SU-DHL-6 (cell line): ENCODE measurements around the gene RNU2-63P.

Source experiments
- H2AFZ ChIP-seq: fragments of 200-600 bp; sonication (generic); 2 replicates; pipeline ENCODE4 v1.6.1; 2014; ENCODE audit warnings: low read depth, mild to moderate bottlenecking, moderate library complexity, mixed read lengths, antibody characterized with exemption, low read length; ENCODE audit not compliant: severe bottlenecking
- H3F3A ChIP-seq: fragments of 200-600 bp; shearing (Covaris generic); 2 replicates; pipeline ENCODE4 v1.6.0; 2016; ENCODE audit warnings: antibody characterized with exemption, mild to moderate bottlenecking; ENCODE audit not compliant: insufficient read depth
- H3K27ac ChIP-seq: fragments of 200-600 bp; sonication (generic); 2 replicates; pipeline ENCODE4 v1.5.1; 2016; ENCODE audit warnings: low read depth, mild to moderate bottlenecking, low read length, moderate library complexity, mixed read lengths
- H3K27me3 ChIP-seq: fragments of 200-600 bp; sonication (generic), shearing (Covaris generic); 2 replicates; pipeline ENCODE4 v1.6.0; 2014; ENCODE audit warnings: mild to moderate bottlenecking, low read length
- H3K36me3 ChIP-seq: fragments of 200-600 bp; sonication (generic); 2 replicates; pipeline ENCODE4 v1.6.1; 2014; ENCODE audit warnings: mild to moderate bottlenecking, low read length, mixed read lengths
- H3K4me2 ChIP-seq: fragments of 300-600, 200-600 bp; shearing (Covaris generic), sonication (generic); 2 replicates; pipeline ENCODE4 v1.6.0; 2014; ENCODE audit warnings: low read length, low read depth, mild to moderate bottlenecking; ENCODE audit not compliant: poor library complexity, severe bottlenecking
- H3K4me3 ChIP-seq: fragments of 200-600 bp; sonication (generic); 2 replicates; pipeline ENCODE4 v1.5.1; 2014; ENCODE audit warnings: antibody characterized with exemption, low read length, mild to moderate bottlenecking, mixed read lengths; ENCODE audit not compliant: insufficient read depth, poor library complexity, severe bottlenecking
- H3K79me2 ChIP-seq: fragments of 200-600 bp; sonication (generic); 2 replicates; pipeline ENCODE4 v1.6.1; 2014; ENCODE audit warnings: mild to moderate bottlenecking, low read length, moderate library complexity; ENCODE audit not compliant: insufficient read depth
- H3K9ac ChIP-seq: fragments of 200-600 bp; sonication (generic); 2 replicates; pipeline ENCODE4 v1.7.0; 2014; ENCODE audit warnings: mild to moderate bottlenecking, low read length
- H3K9me2 ChIP-seq: fragments of 200-600 bp; sonication (generic); replicated peaks from 2 replicates; pipeline ENCODE4 v1.6.1; 2014; ENCODE audit warnings: low read length; ENCODE audit not compliant: insufficient read depth
- H3K9me3 ChIP-seq: fragments of 200-600 bp; sonication (generic); 2 replicates; pipeline ENCODE4 v1.6.1; 2014; ENCODE audit warnings: low read length, mixed read lengths; ENCODE audit not compliant: insufficient read depth
- H4K20me1 ChIP-seq: fragments of 200-600 bp; sonication (generic); 2 replicates; pipeline ENCODE4 v1.6.1; 2014; ENCODE audit warnings: low read depth, mild to moderate bottlenecking, antibody characterized with exemption, low read length, moderate library complexity, mixed read lengths
- EZH2phosphoT487 ChIP-seq: fragments of 200-600 bp; sonication (generic), shearing (Covaris generic); conservative IDR thresholded peaks from 2 replicates; pipeline ENCODE4 v1.6.1; 2018; ENCODE audit warnings: mild to moderate bottlenecking, antibody characterized with exemption, low read length, moderate library complexity, mixed read lengths
- TF ChIP-seq, protein P1 (sequence below): fragments of 200-600 bp; sonication (generic); IDR thresholded peaks from one replicate; pipeline ENCODE4 v1.5.1; 2017; ENCODE audit warnings: antibody characterized with exemption, mild to moderate bottlenecking, low read length, moderate library complexity; ENCODE audit not compliant: insufficient read depth, poor library complexity, severe bottlenecking

Gene RNU2-63P

DNA sequence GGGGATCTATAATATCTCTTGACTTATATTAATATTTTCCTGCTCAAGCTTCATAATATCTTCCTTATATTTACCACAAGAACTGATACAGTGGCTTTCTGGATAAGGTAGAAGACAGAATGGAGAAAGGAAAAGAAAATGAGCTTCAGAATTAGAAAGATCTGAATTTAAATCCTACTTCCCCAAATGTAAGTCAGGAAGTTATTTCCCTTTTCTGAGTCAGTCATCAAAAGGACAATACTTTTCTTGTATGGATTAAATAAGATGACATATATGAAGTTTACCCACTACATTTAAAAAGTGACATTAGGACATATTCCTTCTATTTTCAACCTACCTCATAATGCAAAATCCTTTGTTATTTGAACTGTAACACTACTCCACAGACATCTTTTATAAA is 20.3 kb upstream of the RNU2-63P start:
- Histone ChIP-seq H2AFZ (no peak overlapping the region), H3K79me2 (0 out of 2 replicates have a peak, but pooled peaks cover 3% of the 10 kb centered on the region), H3K4me3 (no peak overlapping the region), H3K9me3 (no peaks in the 10 kb centered on the region), H3K27ac (no peak overlapping the region), H3K9me2 (no peaks in the 10 kb centered on the region), H3F3A (no peaks in the 10 kb centered on the region), H3K27me3 (no peaks in the 10 kb centered on the region), H4K20me1 (no peaks in the 10 kb centered on the region), H3K9ac (no peak overlapping the region), H3K4me2 (no peak overlapping the region), H3K36me3 (peaks cover 27% of the 10 kb centered on the region; the same call in 1 of the 2 replicates)
- TF ChIP-seq, protein P1, sequence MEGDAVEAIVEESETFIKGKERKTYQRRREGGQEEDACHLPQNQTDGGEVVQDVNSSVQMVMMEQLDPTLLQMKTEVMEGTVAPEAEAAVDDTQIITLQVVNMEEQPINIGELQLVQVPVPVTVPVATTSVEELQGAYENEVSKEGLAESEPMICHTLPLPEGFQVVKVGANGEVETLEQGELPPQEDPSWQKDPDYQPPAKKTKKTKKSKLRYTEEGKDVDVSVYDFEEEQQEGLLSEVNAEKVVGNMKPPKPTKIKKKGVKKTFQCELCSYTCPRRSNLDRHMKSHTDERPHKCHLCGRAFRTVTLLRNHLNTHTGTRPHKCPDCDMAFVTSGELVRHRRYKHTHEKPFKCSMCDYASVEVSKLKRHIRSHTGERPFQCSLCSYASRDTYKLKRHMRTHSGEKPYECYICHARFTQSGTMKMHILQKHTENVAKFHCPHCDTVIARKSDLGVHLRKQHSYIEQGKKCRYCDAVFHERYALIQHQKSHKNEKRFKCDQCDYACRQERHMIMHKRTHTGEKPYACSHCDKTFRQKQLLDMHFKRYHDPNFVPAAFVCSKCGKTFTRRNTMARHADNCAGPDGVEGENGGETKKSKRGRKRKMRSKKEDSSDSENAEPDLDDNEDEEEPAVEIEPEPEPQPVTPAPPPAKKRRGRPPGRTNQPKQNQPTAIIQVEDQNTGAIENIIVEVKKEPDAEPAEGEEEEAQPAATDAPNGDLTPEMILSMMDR, result no peak
- no peak for TF ChIP-seq EZH2phosphoT487

DNA sequence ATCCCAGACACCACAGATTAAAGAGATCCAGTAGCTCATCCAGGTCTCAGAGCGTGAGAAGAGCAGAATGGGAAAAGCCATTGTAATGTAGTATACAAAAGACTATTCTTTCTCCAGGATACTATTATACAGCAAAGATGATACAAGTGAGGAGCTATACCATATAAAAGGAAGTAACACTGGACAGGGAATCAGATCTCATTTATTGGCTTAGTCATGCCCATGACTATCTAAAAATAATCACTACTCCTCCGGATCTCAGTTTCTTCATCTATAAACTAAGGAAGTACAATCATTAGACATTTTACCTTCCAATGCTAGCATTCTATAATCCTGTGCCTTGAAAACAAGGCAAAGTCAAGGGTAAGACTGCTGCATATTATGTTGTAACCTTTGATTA is 19.8 kb upstream of the RNU2-63P start:
- Histone ChIP-seq H3F3A (no peaks in the 10 kb centered on the region), H3K27me3 (no peaks in the 10 kb centered on the region), H3K4me3 (no peak overlapping the region), H2AFZ (no peak overlapping the region), H3K4me2 (no peak overlapping the region), H3K9me2 (no peaks in the 10 kb centered on the region), H3K36me3 (peaks cover 27% of the 10 kb centered on the region; the same call in 1 of the 2 replicates), H3K9me3 (no peaks in the 10 kb centered on the region), H3K79me2 (0 out of 2 replicates have a peak, but pooled peaks cover 3% of the 10 kb centered on the region), H3K27ac (no peak overlapping the region), H3K9ac (no peak overlapping the region), H4K20me1 (no peaks in the 10 kb centered on the region)
- no peak for TF ChIP-seq EZH2phosphoT487
- TF ChIP-seq, protein P1, result no peak

DNA sequence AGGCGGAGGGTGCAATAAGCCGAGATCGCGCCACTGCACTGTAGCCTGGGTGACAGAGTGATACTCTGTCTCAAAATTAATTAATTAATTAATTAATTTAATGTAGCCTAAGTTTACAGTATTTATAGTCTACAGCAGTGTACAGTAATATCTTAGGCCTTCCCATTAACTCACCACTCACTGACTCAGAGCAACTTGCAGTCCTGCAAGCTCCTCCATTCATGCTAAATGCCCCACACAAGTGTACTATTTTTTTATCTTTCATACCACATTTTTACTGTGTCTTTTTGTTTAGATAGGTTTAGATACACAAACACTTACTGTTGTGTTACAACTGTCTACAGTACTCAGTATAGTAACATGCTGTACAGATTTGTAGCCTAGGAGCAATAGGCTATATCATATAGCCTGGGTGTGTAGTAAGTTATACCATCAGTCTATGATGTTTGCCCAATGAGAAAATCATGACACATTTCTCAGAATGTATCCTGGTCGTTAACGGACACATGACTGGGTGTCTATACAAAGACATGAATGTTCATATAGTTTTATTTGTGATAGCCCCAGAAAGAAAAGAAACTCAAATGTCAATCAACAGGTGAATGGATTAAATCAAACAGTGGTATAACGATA is 15.8 kb upstream of the RNU2-63P start:
- TF ChIP-seq, protein P1, result no peak
- TF ChIP-seq EZH2phosphoT487, result no peak
- H3K9me3 ChIP-seq, result no peaks in the 10 kb centered on the region
- H3K36me3 ChIP-seq, result peaks cover 43% of the 10 kb centered on the region; the same call in 1 of the 2 replicates
- H3K27me3 ChIP-seq, result no peaks in the 10 kb centered on the region
- H3K27ac ChIP-seq, result no peak overlapping the region
- no peak overlapping the region for H3K9ac ChIP-seq
- H3K9me2 ChIP-seq, result no peaks in the 10 kb centered on the region
- H3F3A ChIP-seq, result peaks cover 3% of the 10 kb centered on the region; the same call in 1 of the 2 replicates
- H3K79me2 ChIP-seq, result no peaks in the 10 kb centered on the region
- no peak overlapping the region for H3K4me2 ChIP-seq
- no peak overlapping the region for H3K4me3 ChIP-seq
- H4K20me1 ChIP-seq, result no peaks in the 10 kb centered on the region
- H2AFZ ChIP-seq, result no peak overlapping the region
